H9 (cell line): ENCODE measurements around the gene GABRD. TPM values are rescaled to one million over a fixed set of nuclear protein-coding genes. Genes with fewer than 3 reads are reported as not detected.

ENCODE experiments used
- DNase-seq: peaks from one replicate; pipeline ENCODE4 v3.0.0-alpha.2; 2017
- H2AFZ ChIP-seq: one replicate; pipeline ENCODE4 v1.6.1; 2013; ENCODE audit warnings: mild to moderate bottlenecking, low read length, control low read depth, moderate library complexity
- H2AK5ac ChIP-seq: 2 replicates; pipeline ENCODE4 v1.6.1; 2013; ENCODE audit warnings: low read length, control low read depth, mixed read lengths; ENCODE audit not compliant: insufficient read length
- H2BK120ac ChIP-seq: one replicate; pipeline ENCODE4 v1.6.1; 2013; ENCODE audit warnings: low read depth, mild to moderate bottlenecking, low read length, control low read depth, inconsistent platforms; ENCODE audit not compliant: poor library complexity, severe bottlenecking
- H2BK12ac ChIP-seq: 2 replicates; pipeline ENCODE4 v1.6.1; 2013; ENCODE audit warnings: low read length, control low read depth, mixed read lengths, low read depth; ENCODE audit not compliant: insufficient read length
- H2BK15ac ChIP-seq: 2 replicates; pipeline ENCODE4 v1.6.1; 2013; ENCODE audit warnings: low read depth, low read length, control low read depth
- H2BK20ac ChIP-seq: one replicate; pipeline ENCODE4 v1.6.1; 2013; ENCODE audit warnings: low read depth, mild to moderate bottlenecking, low read length, control low read depth, inconsistent platforms; ENCODE audit not compliant: poor library complexity, severe bottlenecking
- H2BK5ac ChIP-seq: 2 replicates; pipeline ENCODE4 v1.6.1; 2013; ENCODE audit warnings: low read length, control low read depth, mixed read lengths; ENCODE audit not compliant: insufficient read length
- H3K14ac ChIP-seq: 2 replicates; pipeline ENCODE4 v1.6.1; 2013; ENCODE audit warnings: low read length, control low read depth; ENCODE audit not compliant: insufficient read depth
- H3K18ac ChIP-seq: 2 replicates; pipeline ENCODE4 v1.6.1; 2013; ENCODE audit warnings: low read depth, mild to moderate bottlenecking, mixed read lengths, low read length, control low read depth; ENCODE audit not compliant: insufficient read length
- H3K23ac ChIP-seq: 2 replicates; pipeline ENCODE4 v1.6.1; 2013; ENCODE audit warnings: low read length, control low read depth, mixed read lengths, low read depth; ENCODE audit not compliant: insufficient read length
- H3K23me2 ChIP-seq: 2 replicates; pipeline ENCODE4 v1.6.1; 2013; ENCODE audit warnings: low read depth, mild to moderate bottlenecking, mixed read lengths, low read length, control low read depth; ENCODE audit not compliant: insufficient read length, poor library complexity, severe bottlenecking
- H3K27ac ChIP-seq: 2 replicates; pipeline ENCODE4 v1.5.1; 2013; ENCODE audit warnings: low read length, control low read depth, mixed read lengths, low read depth; ENCODE audit not compliant: insufficient read length
- H3K27me3 ChIP-seq: 2 replicates; pipeline ENCODE4 v1.6.1; 2013; ENCODE audit warnings: low read length, control low read depth, inconsistent platforms; ENCODE audit not compliant: insufficient read depth
- H3K4ac ChIP-seq: 2 replicates; pipeline ENCODE4 v1.6.1; 2013; ENCODE audit warnings: low read depth, mild to moderate bottlenecking, control low read depth, inconsistent platforms, low read length, moderate library complexity
- H3K4me1 ChIP-seq: 2 replicates; pipeline ENCODE4 v1.6.1; 2013; ENCODE audit warnings: low read length, control low read depth, inconsistent platforms; ENCODE audit not compliant: insufficient read depth
- H3K4me2 ChIP-seq: 2 replicates; pipeline ENCODE4 v1.6.1; 2013; ENCODE audit warnings: low read length, control low read depth, mixed read lengths; ENCODE audit not compliant: insufficient read length, insufficient read depth
- H3K56ac ChIP-seq: 2 replicates; pipeline ENCODE4 v1.6.1; 2013; ENCODE audit warnings: low read depth, mild to moderate bottlenecking, mixed read lengths, low read length, control low read depth; ENCODE audit not compliant: insufficient read length
- H3K79me1 ChIP-seq: 2 replicates; pipeline ENCODE4 v1.6.1; 2013; ENCODE audit warnings: low read depth, mild to moderate bottlenecking, moderate library complexity, low read length, control low read depth, inconsistent platforms; ENCODE audit not compliant: insufficient read depth, poor library complexity, severe bottlenecking
- H3K79me2 ChIP-seq: 2 replicates; pipeline ENCODE4 v1.6.1; 2013; ENCODE audit warnings: low read length, control low read depth, inconsistent platforms; ENCODE audit not compliant: insufficient read depth
- H3K9ac ChIP-seq: 2 replicates; pipeline ENCODE4 v1.6.1; 2013; ENCODE audit warnings: low read length, control low read depth, mixed read lengths; ENCODE audit not compliant: insufficient read length; ENCODE audit errors: extremely low read depth
- H3K9me3 ChIP-seq: one replicate; pipeline ENCODE4 v1.6.1; 2013; ENCODE audit warnings: low read depth, low read length, inconsistent platforms; ENCODE audit not compliant: control insufficient read depth
- H3T11ph ChIP-seq: one replicate; pipeline ENCODE4 v1.6.1; 2013; ENCODE audit warnings: mild to moderate bottlenecking, low read length, control low read depth, inconsistent platforms
- H4K20me1 ChIP-seq: one replicate; pipeline ENCODE4 v1.6.1; 2013; ENCODE audit not compliant: control insufficient read depth, insufficient read length, insufficient read depth
- H4K5ac ChIP-seq: 2 replicates; pipeline ENCODE4 v1.6.1; 2013; ENCODE audit warnings: low read depth, mild to moderate bottlenecking, mixed read lengths, low read length, control low read depth; ENCODE audit not compliant: insufficient read length
- H4K8ac ChIP-seq: replicated peaks from 2 replicates; pipeline ENCODE4 v1.6.1; 2013; ENCODE audit warnings: low read length, control low read depth, mixed read lengths, low read depth; ENCODE audit not compliant: insufficient read length
- H4K91ac ChIP-seq: 2 replicates; pipeline ENCODE4 v1.6.1; 2013; ENCODE audit warnings: low read depth, mild to moderate bottlenecking, moderate library complexity, mixed read lengths, low read length, control low read depth; ENCODE audit not compliant: insufficient read length
- H3K27ac Mint-ChIP-seq, 3 experiments: 2 replicates in 2 of 3; 3 replicates in 1 of 3; pipeline ENCODE4 v1.8.0; 2020 to 2021; ENCODE audit warnings: mixed read lengths in 3 of 3, mild to moderate bottlenecking in 1 of 3, moderate library complexity in 1 of 3
- H3K27me3 Mint-ChIP-seq: 2 replicates; pipeline ENCODE4 v1.8.0; 2021; ENCODE audit warnings: low read depth, mild to moderate bottlenecking, moderate library complexity, mixed read lengths
- H3K36me3 Mint-ChIP-seq, 3 experiments: 2 replicates in 2 of 3; 3 replicates in 1 of 3; pipeline ENCODE4 v1.8.0; 2020 to 2021; ENCODE audit warnings: low read depth in 3 of 3, mixed read lengths in 3 of 3; ENCODE audit not compliant: insufficient read depth in 1 of 3
- H3K4me1 Mint-ChIP-seq, 2 experiments: 2 replicates each; pipeline ENCODE4 v1.8.0; 2020; ENCODE audit warnings: mixed read lengths in 2 of 2
- H3K4me3 Mint-ChIP-seq, 2 experiments: 2 replicates in 1 of 2; 3 replicates in 1 of 2; pipeline ENCODE4 v1.8.0; 2020 to 2021; ENCODE audit warnings: mild to moderate bottlenecking in 2 of 2, mixed read lengths in 2 of 2, moderate library complexity in 1 of 2
- H3K9me3 Mint-ChIP-seq, 2 experiments: 2 replicates in 1 of 2; 3 replicates in 1 of 2; pipeline ENCODE4 v1.8.0; 2020; ENCODE audit warnings: mild to moderate bottlenecking in 2 of 2, mixed read lengths in 2 of 2, moderate library complexity in 1 of 2
- WGBS: extraction: QIAGEN DNeasy Blood & Tissue Kit; methylation state at CpG from one replicate; pipeline ENCODE4 v1.1.7; 2013; ENCODE audit warnings: missing lambda C conversion rate, low lambda C conversion rate, mixed read lengths; ENCODE audit not compliant: insufficient read length; ENCODE audit errors: extremely low coverage; 5-methylcytosine and 5-hydroxymethylcytosine counted together
- total RNA-seq: library from RNA; stranded (reverse); gene quantifications from 2 replicates; pipeline ENCODE4 v1.2.1, GENCODE V29; 2021
- TF ChIP-seq, protein P1 (sequence below): fragments of 200-600 bp; sonication (generic); conservative IDR thresholded peaks from 3 replicates; pipeline ENCODE4 v1.8.0; 2021; ENCODE audit warnings: antibody characterized with exemption, mild to moderate bottlenecking

GABRD gene
- total RNA-seq, 1 experiment from 2014 or later, result 0.59 TPM

DNA sequence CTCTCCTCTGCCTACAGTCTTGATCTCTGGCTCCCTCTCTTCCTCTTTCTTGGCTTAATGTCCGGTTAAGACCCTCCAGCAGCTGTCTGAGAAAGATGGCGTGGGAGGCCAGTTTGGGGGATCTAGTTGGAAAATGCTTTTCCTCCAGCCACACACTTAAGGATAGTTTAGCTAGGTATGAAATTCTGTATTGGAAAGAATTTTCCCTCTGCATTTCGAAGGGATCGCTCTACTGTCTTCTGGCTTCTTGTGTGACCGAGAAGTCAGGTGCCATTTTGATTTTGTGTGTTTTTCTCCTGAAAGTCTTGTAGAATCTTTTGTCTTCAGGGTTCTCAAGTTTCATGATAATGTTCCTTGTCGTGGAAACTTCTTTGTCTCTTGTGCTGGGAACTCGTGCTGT, 59.0 kb downstream of the GABRD start:
- WGBS, result no CpG with 5 or more reads among the region's 7 CpGs
- no peak overlapping the region for H2AK5ac ChIP-seq
- H3K56ac ChIP-seq, result no peak overlapping the region
- peaks cover 5% of the 10 kb centered on the region for H3K9me3 ChIP-seq
- H3K4me2 ChIP-seq, result no peak overlapping the region
- H3T11ph ChIP-seq, result no peak overlapping the region
- peaks cover 3% of the 10 kb centered on the region; the same call in 1 of the 2 replicates for H3K79me2 ChIP-seq
- no peak overlapping the region for H2BK20ac ChIP-seq
- Mint-ChIP-seq H3K4me3 (no peak overlapping the region), H3K9me3 (peaks cover 15 to 21% of the 10 kb centered on the region in 2 experiments), H3K27me3 (no peaks in the 10 kb centered on the region; the same call in 1 of the 2 replicates), H3K36me3 (peaks cover 28 to 42% (median 33%) of the 10 kb centered on the region in 3 experiments), H3K4me1 (peaks cover 0 to 8% of the 10 kb centered on the region in 2 experiments; a peak in 2 of 4 replicates), H3K27ac (no peak overlapping the region)
- H3K4me1 ChIP-seq, result no peaks in the 10 kb centered on the region
- TF ChIP-seq, protein P1, sequence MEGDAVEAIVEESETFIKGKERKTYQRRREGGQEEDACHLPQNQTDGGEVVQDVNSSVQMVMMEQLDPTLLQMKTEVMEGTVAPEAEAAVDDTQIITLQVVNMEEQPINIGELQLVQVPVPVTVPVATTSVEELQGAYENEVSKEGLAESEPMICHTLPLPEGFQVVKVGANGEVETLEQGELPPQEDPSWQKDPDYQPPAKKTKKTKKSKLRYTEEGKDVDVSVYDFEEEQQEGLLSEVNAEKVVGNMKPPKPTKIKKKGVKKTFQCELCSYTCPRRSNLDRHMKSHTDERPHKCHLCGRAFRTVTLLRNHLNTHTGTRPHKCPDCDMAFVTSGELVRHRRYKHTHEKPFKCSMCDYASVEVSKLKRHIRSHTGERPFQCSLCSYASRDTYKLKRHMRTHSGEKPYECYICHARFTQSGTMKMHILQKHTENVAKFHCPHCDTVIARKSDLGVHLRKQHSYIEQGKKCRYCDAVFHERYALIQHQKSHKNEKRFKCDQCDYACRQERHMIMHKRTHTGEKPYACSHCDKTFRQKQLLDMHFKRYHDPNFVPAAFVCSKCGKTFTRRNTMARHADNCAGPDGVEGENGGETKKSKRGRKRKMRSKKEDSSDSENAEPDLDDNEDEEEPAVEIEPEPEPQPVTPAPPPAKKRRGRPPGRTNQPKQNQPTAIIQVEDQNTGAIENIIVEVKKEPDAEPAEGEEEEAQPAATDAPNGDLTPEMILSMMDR, result no peak
- no peak overlapping the region for H3K4ac ChIP-seq
- H3K27ac ChIP-seq, result no peak overlapping the region
- H2AFZ ChIP-seq, result no peak overlapping the region
- no peak overlapping the region for H2BK5ac ChIP-seq
- no peak overlapping the region for H2BK120ac ChIP-seq
- H3K18ac ChIP-seq, result no peak overlapping the region
- no peak for DNase-seq
- H4K5ac ChIP-seq, result no peak overlapping the region
- H4K8ac ChIP-seq, result no peak overlapping the region
- no peaks in the 10 kb centered on the region for H3K79me1 ChIP-seq
- no peak overlapping the region for H4K91ac ChIP-seq
- no peak overlapping the region for H3K23ac ChIP-seq
- H3K9ac ChIP-seq, result no peak overlapping the region
- no peaks in the 10 kb centered on the region for H4K20me1 ChIP-seq
- no peaks in the 10 kb centered on the region for H3K23me2 ChIP-seq
- H3K27me3 ChIP-seq, result no peaks in the 10 kb centered on the region
- no peak overlapping the region; the same call in 1 of the 2 replicates for H3K14ac ChIP-seq
- H2BK12ac ChIP-seq, result no peak overlapping the region
- H2BK15ac ChIP-seq, result no peak overlapping the region
